ENCODE results near the gene ITGA11.

ITGA11 gene

DNA sequence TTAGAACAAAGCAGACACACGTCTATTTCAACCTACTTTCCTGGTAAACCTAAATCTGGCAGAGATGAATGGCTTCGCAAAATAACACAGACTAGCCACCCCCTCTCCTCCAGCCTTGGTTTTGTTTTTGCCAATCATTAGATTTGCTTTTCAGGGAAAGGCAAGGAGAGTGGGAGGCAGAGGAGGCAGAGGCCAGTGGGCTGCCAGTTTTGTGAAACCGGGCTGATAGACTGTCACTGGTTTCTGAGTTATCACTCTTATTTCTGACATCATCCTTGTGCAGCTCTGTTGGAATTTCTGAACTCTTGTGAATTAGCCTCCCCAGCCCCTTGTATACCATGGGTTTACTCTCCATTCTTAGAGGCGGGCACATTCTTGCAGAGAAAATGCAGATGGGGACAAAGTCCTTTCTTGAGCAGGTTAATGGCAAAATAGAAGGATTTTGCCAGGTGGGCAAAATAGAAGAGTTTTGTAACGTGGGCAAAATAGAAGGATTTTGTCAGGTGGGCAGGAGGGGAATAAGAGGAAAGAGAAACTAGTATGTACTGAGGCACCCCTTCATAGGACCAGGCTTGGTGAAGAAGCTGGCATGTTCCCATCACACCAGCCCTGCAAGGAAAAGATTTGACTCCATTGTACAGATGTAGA lies 157.6 kb downstream of the ITGA11 start:
- no peak for ATAC-seq
- no peak for TF ChIP-seq ZNF565 (CRISPR knock-in tag; conservative IDR thresholded peaks at IDR 0.05; ENCODE audit: low read depth)
- TF ChIP-seq ZFP3 (CRISPR knock-in tag; IDR thresholded peaks at IDR 0.05): no peak
- no peak for TF ChIP-seq ZC3H10 (CRISPR knock-in tag; IDR thresholded peaks at IDR 0.05)

DNA sequence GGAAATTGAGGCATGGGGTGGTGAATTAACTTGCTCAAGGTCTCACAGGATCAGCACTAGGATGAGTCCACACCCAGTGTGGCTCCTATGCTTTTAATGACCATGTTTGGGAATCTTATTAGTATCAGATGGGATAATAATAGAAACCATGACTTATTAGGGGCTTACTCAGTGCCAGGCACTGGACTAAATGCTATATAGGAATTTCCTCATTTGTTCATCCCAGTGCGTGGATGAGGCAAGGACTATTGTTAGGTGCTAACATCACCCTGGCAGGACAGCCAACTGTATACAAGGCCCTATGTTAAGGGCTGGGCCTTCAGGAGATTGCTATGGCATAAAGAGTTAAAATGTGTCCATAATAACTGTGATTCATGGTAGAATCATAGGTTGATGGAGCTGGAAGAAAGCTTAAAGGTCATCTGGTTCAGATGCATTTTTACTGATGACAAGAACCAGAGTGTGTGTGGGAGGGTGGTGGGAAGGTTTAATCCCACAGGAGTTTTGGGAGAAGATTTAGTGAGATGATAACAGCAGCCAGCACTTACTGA lies 159.2 kb downstream of the ITGA11 start:
- ATAC-seq: peak; percentile 14
- TF ChIP-seq, protein P1, sequence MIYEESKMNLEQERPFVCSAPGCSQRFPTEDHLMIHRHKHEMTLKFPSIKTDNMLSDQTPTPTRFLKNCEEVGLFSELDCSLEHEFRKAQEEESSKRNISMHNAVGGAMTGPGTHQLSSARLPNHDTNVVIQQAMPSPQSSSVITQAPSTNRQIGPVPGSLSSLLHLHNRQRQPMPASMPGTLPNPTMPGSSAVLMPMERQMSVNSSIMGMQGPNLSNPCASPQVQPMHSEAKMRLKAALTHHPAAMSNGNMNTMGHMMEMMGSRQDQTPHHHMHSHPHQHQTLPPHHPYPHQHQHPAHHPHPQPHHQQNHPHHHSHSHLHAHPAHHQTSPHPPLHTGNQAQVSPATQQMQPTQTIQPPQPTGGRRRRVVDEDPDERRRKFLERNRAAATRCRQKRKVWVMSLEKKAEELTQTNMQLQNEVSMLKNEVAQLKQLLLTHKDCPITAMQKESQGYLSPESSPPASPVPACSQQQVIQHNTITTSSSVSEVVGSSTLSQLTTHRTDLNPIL (CRISPR knock-in tag; IDR thresholded peaks at IDR 0.05; ENCODE audit: low read depth): no peak
- TF ChIP-seq ESRRG (CRISPR knock-in tag; IDR thresholded peaks at IDR 0.05): no peak
- no peak for TF ChIP-seq RARB (CRISPR knock-in tag; IDR thresholded peaks at IDR 0.05)
- TF ChIP-seq BACH2 (CRISPR knock-in tag; IDR thresholded peaks at IDR 0.05; ENCODE audit: borderline replicate concordance): no peak
- no peak for TF ChIP-seq GLIS3 (CRISPR knock-in tag; IDR thresholded peaks at IDR 0.05)

DNA sequence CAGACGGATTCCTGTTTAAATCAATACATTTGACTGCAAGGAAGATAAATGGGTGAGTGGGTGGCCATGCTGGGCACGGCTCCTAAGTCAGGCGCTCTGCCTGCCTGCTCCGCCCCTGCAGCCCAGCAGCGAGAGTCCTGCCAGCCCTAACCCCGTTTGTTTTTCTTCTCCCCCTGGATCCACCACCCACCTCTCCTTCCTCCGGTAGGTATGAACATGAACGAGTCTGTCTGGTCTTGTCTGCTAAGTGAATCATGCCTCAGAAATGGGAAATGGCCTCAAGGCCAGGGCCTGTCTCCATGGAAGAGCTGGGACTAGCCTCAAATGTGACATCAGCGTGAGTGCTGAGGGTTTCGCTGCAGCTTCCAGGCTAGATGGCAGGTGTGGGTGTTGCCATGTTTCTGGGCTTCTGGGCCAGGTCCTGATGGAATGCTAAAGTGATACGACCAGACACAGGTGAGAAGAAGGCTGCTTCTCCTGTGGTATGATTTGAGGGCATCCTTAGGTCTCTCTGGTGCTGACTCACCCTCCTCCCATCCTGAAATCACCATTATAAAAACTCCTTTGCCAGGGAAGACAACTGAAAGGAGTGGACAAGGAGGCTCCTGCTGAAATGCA lies 160.0 kb downstream of the ITGA11 start:
- 0 out of 2 replicates have a peak, but pooled peaks have one; percentile 28 for TF ChIP-seq ZNF8 (CRISPR knock-in tag; IDR thresholded peaks at IDR 0.05)
- TF ChIP-seq, protein P2, sequence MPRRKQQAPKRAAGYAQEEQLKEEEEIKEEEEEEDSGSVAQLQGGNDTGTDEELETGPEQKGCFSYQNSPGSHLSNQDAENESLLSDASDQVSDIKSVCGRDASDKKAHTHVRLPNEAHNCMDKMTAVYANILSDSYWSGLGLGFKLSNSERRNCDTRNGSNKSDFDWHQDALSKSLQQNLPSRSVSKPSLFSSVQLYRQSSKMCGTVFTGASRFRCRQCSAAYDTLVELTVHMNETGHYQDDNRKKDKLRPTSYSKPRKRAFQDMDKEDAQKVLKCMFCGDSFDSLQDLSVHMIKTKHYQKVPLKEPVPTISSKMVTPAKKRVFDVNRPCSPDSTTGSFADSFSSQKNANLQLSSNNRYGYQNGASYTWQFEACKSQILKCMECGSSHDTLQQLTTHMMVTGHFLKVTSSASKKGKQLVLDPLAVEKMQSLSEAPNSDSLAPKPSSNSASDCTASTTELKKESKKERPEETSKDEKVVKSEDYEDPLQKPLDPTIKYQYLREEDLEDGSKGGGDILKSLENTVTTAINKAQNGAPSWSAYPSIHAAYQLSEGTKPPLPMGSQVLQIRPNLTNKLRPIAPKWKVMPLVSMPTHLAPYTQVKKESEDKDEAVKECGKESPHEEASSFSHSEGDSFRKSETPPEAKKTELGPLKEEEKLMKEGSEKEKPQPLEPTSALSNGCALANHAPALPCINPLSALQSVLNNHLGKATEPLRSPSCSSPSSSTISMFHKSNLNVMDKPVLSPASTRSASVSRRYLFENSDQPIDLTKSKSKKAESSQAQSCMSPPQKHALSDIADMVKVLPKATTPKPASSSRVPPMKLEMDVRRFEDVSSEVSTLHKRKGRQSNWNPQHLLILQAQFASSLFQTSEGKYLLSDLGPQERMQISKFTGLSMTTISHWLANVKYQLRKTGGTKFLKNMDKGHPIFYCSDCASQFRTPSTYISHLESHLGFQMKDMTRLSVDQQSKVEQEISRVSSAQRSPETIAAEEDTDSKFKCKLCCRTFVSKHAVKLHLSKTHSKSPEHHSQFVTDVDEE (CRISPR knock-in tag; IDR thresholded peaks at IDR 0.05): no peak
- peak; percentile 85 for ATAC-seq

DNA sequence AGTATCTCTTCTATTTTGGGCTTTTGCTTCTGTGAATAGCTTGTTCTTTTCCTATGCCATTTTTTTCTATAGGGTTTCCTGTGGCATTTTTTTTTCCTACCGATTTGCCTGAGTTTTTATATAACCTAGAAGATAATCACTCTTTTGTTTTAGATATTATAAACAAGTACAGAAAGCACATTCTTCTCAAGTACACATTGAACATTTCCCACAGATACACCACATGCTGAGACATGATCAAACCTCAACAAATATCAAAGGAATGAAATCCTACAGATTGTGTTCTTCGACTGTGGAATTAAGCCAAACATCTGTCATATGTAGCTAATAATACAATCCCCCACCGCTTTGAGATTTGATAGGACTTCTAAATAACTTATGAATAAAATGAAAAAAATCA lies 163.6 kb downstream of the ITGA11 start:
- TF ChIP-seq CSDC2 (CRISPR knock-in tag; IDR thresholded peaks at IDR 0.05) (no peak), GLIS3 (CRISPR knock-in tag; IDR thresholded peaks at IDR 0.05) (no peak), ARNTL (CRISPR knock-in tag; IDR thresholded peaks at IDR 0.05; ENCODE audit: borderline replicate concordance, low read depth) (no peak), ZNF565 (CRISPR knock-in tag; conservative IDR thresholded peaks at IDR 0.05; ENCODE audit: low read depth) (no peak), TOX (CRISPR knock-in tag; IDR thresholded peaks at IDR 0.05; ENCODE audit: borderline replicate concordance) (no peak), ZNF8 (CRISPR knock-in tag; IDR thresholded peaks at IDR 0.05) (no peak), TCF4 (CRISPR knock-in tag; IDR thresholded peaks at IDR 0.05; ENCODE audit: borderline replicate concordance) (no peak), ESRRG (CRISPR knock-in tag; IDR thresholded peaks at IDR 0.05) (no peak), SNAI2 (CRISPR knock-in tag; IDR thresholded peaks at IDR 0.05) (no peak), PPARA (CRISPR knock-in tag; IDR thresholded peaks at IDR 0.05; ENCODE audit: borderline replicate concordance) (no peak)
- TF ChIP-seq, protein P3, sequence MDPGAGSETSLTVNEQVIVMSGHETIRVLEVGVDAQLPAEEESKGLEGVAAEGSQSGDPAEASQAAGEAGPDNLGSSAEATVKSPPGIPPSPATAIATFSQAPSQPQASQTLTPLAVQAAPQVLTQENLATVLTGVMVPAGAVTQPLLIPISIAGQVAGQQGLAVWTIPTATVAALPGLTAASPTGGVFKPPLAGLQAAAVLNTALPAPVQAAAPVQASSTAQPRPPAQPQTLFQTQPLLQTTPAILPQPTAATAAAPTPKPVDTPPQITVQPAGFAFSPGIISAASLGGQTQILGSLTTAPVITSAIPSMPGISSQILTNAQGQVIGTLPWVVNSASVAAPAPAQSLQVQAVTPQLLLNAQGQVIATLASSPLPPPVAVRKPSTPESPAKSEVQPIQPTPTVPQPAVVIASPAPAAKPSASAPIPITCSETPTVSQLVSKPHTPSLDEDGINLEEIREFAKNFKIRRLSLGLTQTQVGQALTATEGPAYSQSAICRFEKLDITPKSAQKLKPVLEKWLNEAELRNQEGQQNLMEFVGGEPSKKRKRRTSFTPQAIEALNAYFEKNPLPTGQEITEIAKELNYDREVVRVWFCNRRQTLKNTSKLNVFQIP (CRISPR knock-in tag; IDR thresholded peaks at IDR 0.05; ENCODE audit: borderline replicate concordance, low read depth): no peak
- no peak for ATAC-seq

DNA sequence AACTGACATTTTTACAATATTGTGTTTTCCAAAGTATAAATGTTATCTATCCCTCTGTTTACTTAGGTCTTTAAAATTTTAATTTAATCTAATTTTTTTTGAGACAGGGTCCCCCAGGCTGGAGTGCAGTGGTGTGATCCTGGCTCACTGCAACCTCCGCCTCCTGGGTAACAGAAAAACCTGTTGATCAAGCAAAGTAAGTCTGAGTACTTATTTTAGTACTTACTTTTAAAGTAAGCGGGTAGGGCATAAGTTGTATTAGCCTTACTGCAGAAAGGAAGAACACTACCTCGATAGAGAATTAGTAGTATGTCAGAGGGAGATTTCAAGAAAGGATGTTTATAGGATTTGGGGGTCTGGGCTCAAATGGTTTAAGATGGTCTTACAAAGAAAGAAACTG lies 166.3 kb downstream of the ITGA11 start:
- ATAC-seq: no peak
- TF ChIP-seq ZFP3 (CRISPR knock-in tag; IDR thresholded peaks at IDR 0.05) (no peak), SNAI2 (CRISPR knock-in tag; IDR thresholded peaks at IDR 0.05) (no peak), TOX (CRISPR knock-in tag; IDR thresholded peaks at IDR 0.05; ENCODE audit: borderline replicate concordance) (no peak), ZNF565 (CRISPR knock-in tag; conservative IDR thresholded peaks at IDR 0.05; ENCODE audit: low read depth) (no peak), ZNF8 (CRISPR knock-in tag; IDR thresholded peaks at IDR 0.05) (no peak), ZC3H10 (CRISPR knock-in tag; IDR thresholded peaks at IDR 0.05) (no peak), GLIS3 (CRISPR knock-in tag; IDR thresholded peaks at IDR 0.05) (no peak), ZFP30 (CRISPR knock-in tag; IDR thresholded peaks at IDR 0.05) (no peak), PPARA (CRISPR knock-in tag; IDR thresholded peaks at IDR 0.05; ENCODE audit: borderline replicate concordance) (no peak), CSDC2 (CRISPR knock-in tag; IDR thresholded peaks at IDR 0.05) (no peak), ISL1 (CRISPR knock-in tag; IDR thresholded peaks at IDR 0.05) (no peak), BACH2 (CRISPR knock-in tag; IDR thresholded peaks at IDR 0.05; ENCODE audit: borderline replicate concordance) (no peak), OSR1 (CRISPR knock-in tag; IDR thresholded peaks at IDR 0.05) (no peak)
- TF ChIP-seq, protein P1 (CRISPR knock-in tag; IDR thresholded peaks at IDR 0.05; ENCODE audit: low read depth): no peak
- TF ChIP-seq, protein P4, sequence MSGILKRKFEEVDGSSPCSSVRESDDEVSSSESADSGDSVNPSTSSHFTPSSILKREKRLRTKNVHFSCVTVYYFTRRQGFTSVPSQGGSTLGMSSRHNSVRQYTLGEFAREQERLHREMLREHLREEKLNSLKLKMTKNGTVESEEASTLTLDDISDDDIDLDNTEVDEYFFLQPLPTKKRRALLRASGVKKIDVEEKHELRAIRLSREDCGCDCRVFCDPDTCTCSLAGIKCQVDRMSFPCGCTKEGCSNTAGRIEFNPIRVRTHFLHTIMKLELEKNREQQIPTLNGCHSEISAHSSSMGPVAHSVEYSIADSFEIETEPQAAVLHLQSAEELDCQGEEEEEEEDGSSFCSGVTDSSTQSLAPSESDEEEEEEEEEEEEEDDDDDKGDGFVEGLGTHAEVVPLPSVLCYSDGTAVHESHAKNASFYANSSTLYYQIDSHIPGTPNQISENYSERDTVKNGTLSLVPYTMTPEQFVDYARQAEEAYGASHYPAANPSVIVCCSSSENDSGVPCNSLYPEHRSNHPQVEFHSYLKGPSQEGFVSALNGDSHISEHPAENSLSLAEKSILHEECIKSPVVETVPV (CRISPR knock-in tag; IDR thresholded peaks at IDR 0.05): no peak
- TF ChIP-seq, protein P5, sequence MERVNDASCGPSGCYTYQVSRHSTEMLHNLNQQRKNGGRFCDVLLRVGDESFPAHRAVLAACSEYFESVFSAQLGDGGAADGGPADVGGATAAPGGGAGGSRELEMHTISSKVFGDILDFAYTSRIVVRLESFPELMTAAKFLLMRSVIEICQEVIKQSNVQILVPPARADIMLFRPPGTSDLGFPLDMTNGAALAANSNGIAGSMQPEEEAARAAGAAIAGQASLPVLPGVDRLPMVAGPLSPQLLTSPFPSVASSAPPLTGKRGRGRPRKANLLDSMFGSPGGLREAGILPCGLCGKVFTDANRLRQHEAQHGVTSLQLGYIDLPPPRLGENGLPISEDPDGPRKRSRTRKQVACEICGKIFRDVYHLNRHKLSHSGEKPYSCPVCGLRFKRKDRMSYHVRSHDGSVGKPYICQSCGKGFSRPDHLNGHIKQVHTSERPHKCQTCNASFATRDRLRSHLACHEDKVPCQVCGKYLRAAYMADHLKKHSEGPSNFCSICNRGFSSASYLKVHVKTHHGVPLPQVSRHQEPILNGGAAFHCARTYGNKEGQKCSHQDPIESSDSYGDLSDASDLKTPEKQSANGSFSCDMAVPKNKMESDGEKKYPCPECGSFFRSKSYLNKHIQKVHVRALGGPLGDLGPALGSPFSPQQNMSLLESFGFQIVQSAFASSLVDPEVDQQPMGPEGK (CRISPR knock-in tag; IDR thresholded peaks at IDR 0.05; ENCODE audit: borderline replicate concordance): no peak

All from SK-N-SH treated with all-trans-retinoic acid at 6 μM for 48 hours (cell line).